Heart left ventricle (tissue), 13 donors: ENCODE results near the gene APCDD1.

Experiments
- CTCF ChIP-seq, 12 donors: fragments of 200-600 bp; sonication (generic) in 4 of 12; IDR thresholded peaks; one replicate each; pipeline versions ENCODE4 v1.5.0 to v1.8.0; 2018 to 2022; ENCODE audit warnings: antibody characterized with exemption in 12 of 12, mild to moderate bottlenecking in 5 of 12
- POLR2A ChIP-seq, 2 donors: fragments of 450-650 bp; IDR thresholded peaks; one replicate each; pipeline ENCODE4 v1.6.1; 2017; ENCODE audit warnings: antibody characterized with exemption in 2 of 2, mild to moderate bottlenecking in 2 of 2, moderate library complexity in 2 of 2
- donor health status: ischemic (EF 13 %, LVEDD 7.1; RV severe dilation, severe dysfunction).
- donor health status: DM: no; HTN: yes; CAD: no.
- donor health status: DM: no; HTN: no; CAD: no.
- donor health status: ischemic (EF 25% LVEDD 6.9; RV normal size, moderate dysfunction).
- donor health status: ischemic (EF 25% LVEDD 5.7; RV mildly dilated, moderate dysfunction).
- donor health status: ischemic (EF 35%, LVEDD 5.7; RV mildly dilated, moderate dysfunction).
- donor health status: nonischemic (EF 11% LVEDD 7.7; RV severe dilation, severe dysfunction).
- donor health status: DM: yes; HTN: yes; CAD: no.
- donor health status: PGD.
- donor health status: ischemic (EF 29% LVEDD 5.4; RV normal size, mild dysfunction).
- donor health status: nonischemic (EF 23%, LVEDD 6.1; RV moderate dilation, normal function).

GRCh38 chr18:10449396-10449795 lies 5.0 kb upstream of the APCDD1 start:
- TF ChIP-seq CTCF (IDR thresholded peaks at IDR 0.05) (no peak), POLR2A (IDR thresholded peaks at IDR 0.05) (no peak)
